ENCODE data around the gene SEC14L1.

SEC14L1 gene

DNA sequence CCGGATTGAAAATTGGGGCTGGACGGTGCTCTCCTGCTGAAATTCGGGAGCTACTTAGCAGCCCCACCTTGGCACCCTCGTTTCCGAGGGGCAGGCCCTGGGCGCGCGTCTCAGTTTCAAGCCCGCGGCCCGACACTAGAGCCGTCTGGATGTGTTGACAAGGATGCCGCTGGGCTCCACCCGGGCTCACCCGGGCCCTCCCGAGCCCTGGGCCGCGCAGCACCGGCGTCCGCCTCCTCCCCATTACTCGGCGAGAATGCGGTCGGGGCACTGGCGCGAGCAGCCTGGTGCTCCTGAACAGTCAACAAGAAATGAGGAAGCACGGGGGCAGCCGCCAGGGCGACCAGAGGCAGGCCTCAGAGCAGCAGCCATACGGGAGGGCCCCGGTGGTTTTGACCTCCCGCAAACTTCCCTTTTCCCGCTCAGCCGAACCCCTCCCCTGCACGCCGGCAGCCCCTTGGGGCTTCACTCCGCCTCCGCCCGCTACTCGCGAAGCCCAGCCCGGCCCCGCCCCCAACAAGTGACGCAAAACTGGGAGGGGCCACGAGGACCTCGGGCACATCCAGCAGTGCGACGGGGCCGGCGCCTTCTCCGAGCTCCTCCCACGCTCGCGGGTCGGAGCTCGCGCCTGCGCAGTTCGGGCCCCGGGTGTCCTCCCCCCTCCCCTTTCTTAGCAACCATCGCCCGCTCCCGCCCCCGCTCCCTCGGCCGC is 447 bp upstream of the SEC14L1 start:
- no peak for TF ChIP-seq GATA1 (IDR thresholded peaks at IDR 0.05; ENCODE audit: low read depth, low read length)
- TF ChIP-seq POLR2A (IDR thresholded peaks at IDR 0.05; ENCODE audit: low read length) = peak; percentile 98
- peak; percentile 99 to 100 for DNase-seq

GRCh38 chr17:77141846-77142449 is 1.2 kb downstream of the SEC14L1 start:
- TF ChIP-seq POLR2A (IDR thresholded peaks at IDR 0.05; ENCODE audit: low read length) (no peak), GATA1 (IDR thresholded peaks at IDR 0.05; ENCODE audit: low read depth, low read length) (no peak)
- DNase-seq = no peak

DNA sequence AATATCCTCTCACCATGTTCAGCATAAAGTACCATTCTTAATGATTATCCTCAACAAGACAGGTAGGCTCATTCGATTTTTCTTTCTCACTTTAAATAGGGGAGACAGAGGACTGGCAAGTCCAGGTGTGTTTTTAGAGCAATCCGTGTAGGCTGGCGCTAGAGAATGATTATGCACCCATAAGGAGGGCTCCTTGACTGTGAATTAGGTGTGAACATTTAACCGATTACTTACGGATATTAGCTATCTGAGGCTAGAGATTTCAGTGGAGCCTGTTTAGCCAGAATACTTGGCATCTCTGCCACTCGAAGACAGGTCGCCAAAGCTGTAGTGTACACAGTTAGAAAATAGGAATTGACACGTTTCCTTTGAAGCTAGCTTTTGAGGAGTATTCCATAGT is 1.9 kb downstream of the SEC14L1 start:
- DNase-seq = no peak
- TF ChIP-seq POLR2A (IDR thresholded peaks at IDR 0.05; ENCODE audit: low read length) = no peak
- TF ChIP-seq GATA1 (IDR thresholded peaks at IDR 0.05; ENCODE audit: low read depth, low read length) = no peak

DNA sequence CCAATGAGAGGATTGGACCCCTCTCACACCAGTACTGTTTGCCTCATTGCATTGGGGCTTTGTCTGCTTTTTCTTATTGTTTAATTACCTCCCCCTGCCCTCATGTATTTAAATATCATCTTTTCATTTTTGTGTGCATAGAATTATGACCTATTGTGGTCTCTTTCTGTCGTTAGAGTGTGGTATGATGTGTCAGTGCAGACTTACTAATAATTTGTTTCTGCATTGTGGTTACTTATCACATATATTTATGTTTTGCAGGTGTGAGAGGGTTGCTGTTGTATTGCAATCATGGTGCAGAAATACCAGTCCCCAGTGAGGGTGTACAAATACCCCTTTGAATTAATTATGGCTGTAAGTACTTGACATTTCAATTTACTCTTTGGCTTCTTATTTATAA is 2.5 kb downstream of the SEC14L1 start:
- no peak for DNase-seq
- TF ChIP-seq GATA1 (IDR thresholded peaks at IDR 0.05; ENCODE audit: low read depth, low read length) (no peak), POLR2A (IDR thresholded peaks at IDR 0.05; ENCODE audit: low read length) (no peak)

- TF ChIP-seq GATA1 (IDR thresholded peaks at IDR 0.05; ENCODE audit: low read depth, low read length) (no peak), POLR2A (IDR thresholded peaks at IDR 0.05; ENCODE audit: low read length) (no peak)
- no peak for DNase-seq
Measured at GRCh38 chr17:77144227-77144626, 3.5 kb downstream of the SEC14L1 start.

DNA sequence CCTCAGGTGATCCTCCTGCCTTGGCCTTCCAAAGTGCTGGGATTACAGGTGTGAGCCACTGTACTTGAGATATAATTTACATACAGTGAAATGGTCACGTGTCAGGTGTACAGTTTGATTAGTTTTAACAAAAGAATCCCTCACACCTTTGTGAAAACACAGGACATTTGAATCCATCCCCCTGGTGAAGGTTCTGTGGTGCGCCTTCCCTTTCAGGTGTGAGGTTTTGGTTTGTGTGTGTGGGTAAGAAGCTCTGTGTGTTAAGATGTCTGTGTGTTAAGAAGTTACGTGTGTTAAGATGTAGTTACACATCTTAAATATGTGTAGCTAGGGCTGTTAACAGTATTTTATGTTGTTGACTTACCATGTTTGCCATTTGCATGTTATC is 4.4 kb downstream of the SEC14L1 start:
- TF ChIP-seq GATA1 (IDR thresholded peaks at IDR 0.05; ENCODE audit: low read depth, low read length) (no peak), POLR2A (IDR thresholded peaks at IDR 0.05; ENCODE audit: low read length) (no peak)
- DNase-seq = no peak

GRCh38 chr17:77145612-77146245 is 5.0 kb downstream of the SEC14L1 start:
- no peak for DNase-seq
- no peak for TF ChIP-seq GATA1 (IDR thresholded peaks at IDR 0.05; ENCODE audit: low read depth, low read length)
- TF ChIP-seq POLR2A (IDR thresholded peaks at IDR 0.05; ENCODE audit: low read length) = no peak

- no peak for TF ChIP-seq POLR2A (IDR thresholded peaks at IDR 0.05; ENCODE audit: low read length)
- no peak for TF ChIP-seq GATA1 (IDR thresholded peaks at IDR 0.05; ENCODE audit: low read depth, low read length)
- no peak for DNase-seq
Measured at GRCh38 chr17:77146246-77146632, 5.5 kb downstream of the SEC14L1 start.

GRCh38 chr17:77146882-77147281 is 6.1 kb downstream of the SEC14L1 start:
- no peak for DNase-seq
- TF ChIP-seq POLR2A (IDR thresholded peaks at IDR 0.05; ENCODE audit: low read length) = no peak
- no peak for TF ChIP-seq GATA1 (IDR thresholded peaks at IDR 0.05; ENCODE audit: low read depth, low read length)

DNA sequence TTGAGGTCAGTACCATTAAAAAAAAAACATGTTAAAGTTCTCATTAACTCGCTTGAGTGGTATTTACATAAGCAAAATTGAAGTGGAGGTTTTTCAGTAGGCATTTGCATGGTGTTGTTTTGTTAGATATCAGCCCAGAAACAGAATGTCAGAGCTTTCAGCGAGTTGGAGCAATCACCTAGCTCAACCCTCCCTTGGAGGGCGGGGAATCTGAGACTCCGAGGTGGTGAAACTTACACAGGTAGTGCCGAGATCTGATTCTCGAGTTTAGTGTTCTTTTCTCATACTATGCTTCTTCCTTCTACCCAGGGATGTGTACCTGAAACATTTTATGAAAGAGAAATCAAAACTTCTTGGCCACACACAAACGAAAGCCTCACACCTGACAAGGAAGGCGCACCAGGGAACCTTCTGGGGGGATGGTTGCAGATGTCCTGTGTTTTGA is 6.6 kb downstream of the SEC14L1 start:
- TF ChIP-seq POLR2A (IDR thresholded peaks at IDR 0.05; ENCODE audit: low read length) (no peak), GATA1 (IDR thresholded peaks at IDR 0.05; ENCODE audit: low read depth, low read length) (no peak)
- no peak for DNase-seq

GRCh38 chr17:77148077-77148939 is 7.5 kb downstream of the SEC14L1 start:
- no peak for DNase-seq
- TF ChIP-seq POLR2A (IDR thresholded peaks at IDR 0.05; ENCODE audit: low read length) (no peak), GATA1 (IDR thresholded peaks at IDR 0.05; ENCODE audit: low read depth, low read length) (no peak)

GRCh38 chr17:77148940-77149510 is 8.3 kb downstream of the SEC14L1 start:
- no peak for TF ChIP-seq GATA1 (IDR thresholded peaks at IDR 0.05; ENCODE audit: low read depth, low read length)
- TF ChIP-seq POLR2A (IDR thresholded peaks at IDR 0.05; ENCODE audit: low read length) = no peak
- no peak for DNase-seq

DNA sequence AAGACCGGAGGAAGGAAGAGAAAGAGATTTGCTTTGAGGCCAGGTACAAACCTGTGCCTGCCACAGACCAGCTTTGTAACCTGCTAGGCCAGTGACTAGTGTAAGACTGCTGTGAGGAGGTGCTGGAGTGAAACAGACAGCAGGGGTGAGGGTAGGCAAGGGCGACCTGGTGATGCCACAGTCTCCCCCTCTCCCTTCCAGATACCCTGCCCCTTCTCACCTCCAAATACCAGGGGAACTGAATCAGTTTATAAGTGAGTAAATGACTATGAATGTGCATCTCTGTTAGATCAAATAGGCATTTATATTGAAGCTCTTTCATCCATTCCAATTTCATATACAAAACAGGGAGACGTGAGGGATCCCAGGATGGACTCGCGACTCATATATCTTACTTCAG is 9.4 kb downstream of the SEC14L1 start:
- DNase-seq = no peak
- TF ChIP-seq POLR2A (IDR thresholded peaks at IDR 0.05; ENCODE audit: low read length) (no peak), GATA1 (IDR thresholded peaks at IDR 0.05; ENCODE audit: low read depth, low read length) (no peak)

Data from erythroblast (primary cell).